ENCODE measurements around the gene R3HDM1. TPM values are rescaled to one million over a fixed set of nuclear protein-coding genes. Genes with fewer than 3 reads are reported as not detected.

R3HDM1 gene
- total RNA-seq, 4 donors from 2014 or later, result 15.9 to 27.9 (median 22.8) TPM

GRCh38 chr2:135676031-135676430 is 144.7 kb downstream of the R3HDM1 start:
- H3K4me1 ChIP-seq, result no peaks in the 10 kb centered on the region
- no peak overlapping the region for H3K27ac ChIP-seq
- H3K4me3 ChIP-seq, result no peak overlapping the region
- H3K9me3 ChIP-seq, result no peaks in the 10 kb centered on the region
- H3K36me3 ChIP-seq, result peaks cover 0 to 78% of the 10 kb centered on the region in 2 donors
- H3K27me3 ChIP-seq, result no peaks in the 10 kb centered on the region
- 83 to 85% methylated on average over 3 of the region's 3 CpGs for WGBS, 2 donors (ENCODE audit: low coverage in 1 of 2)
- no peak for ATAC-seq
- no peak for TF ChIP-seq EP300 (IDR thresholded peaks at IDR 0.05)
- no peak for TF ChIP-seq POLR2A (IDR thresholded peaks at IDR 0.05)

GRCh38 chr2:135679125-135679524 is 147.8 kb downstream of the R3HDM1 start:
- H3K4me1 ChIP-seq, result no peaks in the 10 kb centered on the region
- H3K27ac ChIP-seq, result no peak overlapping the region
- peaks cover 0 to 75% of the 10 kb centered on the region in 2 donors for H3K36me3 ChIP-seq
- TF ChIP-seq POLR2A (IDR thresholded peaks at IDR 0.05), result no peak
- TF ChIP-seq EP300 (IDR thresholded peaks at IDR 0.05), result no peak
- TF ChIP-seq POLR2AphosphoS5 (IDR thresholded peaks at IDR 0.05), result no peak
- TF ChIP-seq CTCF (IDR thresholded peaks at IDR 0.05), result no peak
- H3K27me3 ChIP-seq, result no peaks in the 10 kb centered on the region
- no peak for ATAC-seq
- H3K4me3 ChIP-seq, result no peak overlapping the region
- 90 to 91% methylated on average over 2 of the region's 2 CpGs for WGBS, 2 donors (ENCODE audit: low coverage in 1 of 2)
- no peaks in the 10 kb centered on the region for H3K9me3 ChIP-seq

GRCh38 chr2:135685361-135685760 is 154.1 kb downstream of the R3HDM1 start:
- Histone ChIP-seq H3K27me3 (no peaks in the 10 kb centered on the region), H3K36me3 (peaks cover 0 to 37% of the 10 kb centered on the region in 2 donors), H3K4me1 (no peaks in the 10 kb centered on the region), H3K4me3 (no peak overlapping the region), H3K9me3 (no peaks in the 10 kb centered on the region), H3K27ac (no peak overlapping the region)
- 86 to 93% methylated on average over 1 of the region's 1 CpG for whole genome bisulfite sequencing, 2 donors (ENCODE audit: low coverage in 1 of 2)
- ATAC-seq, result no peak
- no peak for TF ChIP-seq POLR2AphosphoS5 (IDR thresholded peaks at IDR 0.05)
- no peak for TF ChIP-seq EP300 (IDR thresholded peaks at IDR 0.05)
- TF ChIP-seq CTCF (IDR thresholded peaks at IDR 0.05), result no peak
- no peak for TF ChIP-seq POLR2A (IDR thresholded peaks at IDR 0.05)

- no peak overlapping the region for H3K4me3 ChIP-seq
- H3K9me3 ChIP-seq, result no peaks in the 10 kb centered on the region
- no peak for ATAC-seq
- no peaks in the 10 kb centered on the region for H3K4me1 ChIP-seq
- TF ChIP-seq POLR2AphosphoS5 (IDR thresholded peaks at IDR 0.05), result no peak
- TF ChIP-seq EP300 (IDR thresholded peaks at IDR 0.05), result no peak
- TF ChIP-seq CTCF (IDR thresholded peaks at IDR 0.05), result no peak
- TF ChIP-seq POLR2A (IDR thresholded peaks at IDR 0.05), result no peak
- H3K27ac ChIP-seq, result no peak overlapping the region
- peaks cover 0 to 12% of the 10 kb centered on the region in 2 donors for H3K36me3 ChIP-seq
- H3K27me3 ChIP-seq, result no peaks in the 10 kb centered on the region
Observed at GRCh38 chr2:135688978-135689377, 157.7 kb downstream of the R3HDM1 start.

GRCh38 chr2:135689679-135690078 is 158.4 kb downstream of the R3HDM1 start:
- H3K36me3 ChIP-seq, result peaks cover 0 to 6% of the 10 kb centered on the region in 2 donors
- TF ChIP-seq EP300 (IDR thresholded peaks at IDR 0.05), result no peak
- no peak for TF ChIP-seq POLR2AphosphoS5 (IDR thresholded peaks at IDR 0.05)
- TF ChIP-seq CTCF (IDR thresholded peaks at IDR 0.05), result no peak
- TF ChIP-seq POLR2A (IDR thresholded peaks at IDR 0.05), result no peak
- 81 to 100% methylated on average over 1 to 3 of the region's 3 CpGs for WGBS, 2 donors (ENCODE audit: low coverage in 1 of 2)
- ATAC-seq, result no peak
- no peak overlapping the region for H3K27ac ChIP-seq
- no peak overlapping the region for H3K4me3 ChIP-seq
- H3K9me3 ChIP-seq, result no peaks in the 10 kb centered on the region
- no peaks in the 10 kb centered on the region for H3K4me1 ChIP-seq
- no peaks in the 10 kb centered on the region for H3K27me3 ChIP-seq

All from gastroesophageal sphincter (tissue), 4 donors.